A673 (cell line): ENCODE results near the gene UBLCP1.

ENCODE experiments used
- EZH2 ChIP-seq: fragments of 200-600 bp; sonication (generic); IDR thresholded peaks from 2 replicates; pipeline ENCODE4 v1.6.1; 2017; ENCODE audit warnings: borderline replicate concordance, low read depth, mild to moderate bottlenecking, mixed read lengths, antibody characterized with exemption, low read length; ENCODE audit not compliant: poor library complexity, severe bottlenecking
- TF ChIP-seq, protein P1 (sequence below): fragments of 300-800, 200-600 bp; sonication (generic); conservative IDR thresholded peaks from 2 replicates; pipeline ENCODE4 v1.5.1; 2017; ENCODE audit warnings: low read depth, mild to moderate bottlenecking, antibody characterized with exemption, low read length, moderate library complexity, mixed read lengths

GRCh38 chr5:159249158-159249557 is 13.9 kb upstream of the UBLCP1 start:
- TF ChIP-seq, protein P1, sequence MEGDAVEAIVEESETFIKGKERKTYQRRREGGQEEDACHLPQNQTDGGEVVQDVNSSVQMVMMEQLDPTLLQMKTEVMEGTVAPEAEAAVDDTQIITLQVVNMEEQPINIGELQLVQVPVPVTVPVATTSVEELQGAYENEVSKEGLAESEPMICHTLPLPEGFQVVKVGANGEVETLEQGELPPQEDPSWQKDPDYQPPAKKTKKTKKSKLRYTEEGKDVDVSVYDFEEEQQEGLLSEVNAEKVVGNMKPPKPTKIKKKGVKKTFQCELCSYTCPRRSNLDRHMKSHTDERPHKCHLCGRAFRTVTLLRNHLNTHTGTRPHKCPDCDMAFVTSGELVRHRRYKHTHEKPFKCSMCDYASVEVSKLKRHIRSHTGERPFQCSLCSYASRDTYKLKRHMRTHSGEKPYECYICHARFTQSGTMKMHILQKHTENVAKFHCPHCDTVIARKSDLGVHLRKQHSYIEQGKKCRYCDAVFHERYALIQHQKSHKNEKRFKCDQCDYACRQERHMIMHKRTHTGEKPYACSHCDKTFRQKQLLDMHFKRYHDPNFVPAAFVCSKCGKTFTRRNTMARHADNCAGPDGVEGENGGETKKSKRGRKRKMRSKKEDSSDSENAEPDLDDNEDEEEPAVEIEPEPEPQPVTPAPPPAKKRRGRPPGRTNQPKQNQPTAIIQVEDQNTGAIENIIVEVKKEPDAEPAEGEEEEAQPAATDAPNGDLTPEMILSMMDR, result no peak
- TF ChIP-seq EZH2, result no peak
